ENCODE results near the gene HLX.

The HLX gene

GRCh38 chr1:220879076-220879508 is at the start of gene HLX:
Gene HLX, plus strand, starts transcription at chr1:220879443. Its CDS starts 415 bp downstream, at chr1:220879858.
- no peak for DNase-seq

GRCh38 chr1:220833436-220833835 is 45.8 kb upstream of the HLX start:
- no peak for DNase-seq

- no peak for DNase-seq
Measured at GRCh38 chr1:220834155-220834870, 44.9 kb upstream of the HLX start.

GRCh38 chr1:220838578-220838977 is 40.7 kb upstream of the HLX start:
- no peak for DNase-seq

- no peak for DNase-seq
Measured at GRCh38 chr1:220839474-220839873, 39.8 kb upstream of the HLX start.

- no peak for DNase-seq
Measured at GRCh38 chr1:220841293-220841692, 38.0 kb upstream of the HLX start.

- DNase-seq: no peak
Measured at GRCh38 chr1:220843481-220844011, 35.7 kb upstream of the HLX start.

GRCh38 chr1:220852408-220852807 is 26.8 kb upstream of the HLX start:
- DNase-seq: no peak

GRCh38 chr1:220872296-220872695 is 6.9 kb upstream of the HLX start:
- no peak for DNase-seq

GRCh38 chr1:220873087-220873486 is 6.2 kb upstream of the HLX start:
- no peak for DNase-seq

GRCh38 chr1:220873868-220874655 is 5.2 kb upstream of the HLX start:
- DNase-seq: no peak

GRCh38 chr1:220875260-220875659 is 4.0 kb upstream of the HLX start:
- DNase-seq: no peak

GRCh38 chr1:220876511-220877376 is 2.5 kb upstream of the HLX start:
- DNase-seq: no peak

GRCh38 chr1:220877377-220878095 is 1.7 kb upstream of the HLX start:
- DNase-seq: no peak

- DNase-seq: no peak
Measured at GRCh38 chr1:220878191-220879075, 810 bp upstream of the HLX start.

- no peak for DNase-seq
Measured at GRCh38 chr1:220879509-220880361, 492 bp downstream of the HLX start.

- DNase-seq: no peak
Measured at GRCh38 chr1:220880362-220880670, 1.1 kb downstream of the HLX start.

- DNase-seq: no peak
Measured at GRCh38 chr1:220880726-220881506, 1.7 kb downstream of the HLX start.

GRCh38 chr1:220882061-220882891 is 3.0 kb downstream of the HLX start:
- no peak for DNase-seq
